Hindlimb muscle (tissue), 1 donor: ENCODE data around the gene ARHGAP29. TPM values are rescaled to one million over a fixed set of nuclear protein-coding genes. Genes with fewer than 3 reads are reported as not detected.

Source experiments
- DNase-seq: peaks from one replicate; pipeline ENCODE4 v3.0.0-alpha.2; 2013
- polyA plus RNA-seq: library from polyadenylated mRNA; unstranded; fragments of 120-200 nt; gene quantifications from one replicate; pipeline ENCODE4 v1.2.1, GENCODE V29; 2013; ENCODE audit not compliant: insufficient read length

Gene ARHGAP29
- polyA plus RNA-seq, 1 donor, result 36.1 TPM

DNA sequence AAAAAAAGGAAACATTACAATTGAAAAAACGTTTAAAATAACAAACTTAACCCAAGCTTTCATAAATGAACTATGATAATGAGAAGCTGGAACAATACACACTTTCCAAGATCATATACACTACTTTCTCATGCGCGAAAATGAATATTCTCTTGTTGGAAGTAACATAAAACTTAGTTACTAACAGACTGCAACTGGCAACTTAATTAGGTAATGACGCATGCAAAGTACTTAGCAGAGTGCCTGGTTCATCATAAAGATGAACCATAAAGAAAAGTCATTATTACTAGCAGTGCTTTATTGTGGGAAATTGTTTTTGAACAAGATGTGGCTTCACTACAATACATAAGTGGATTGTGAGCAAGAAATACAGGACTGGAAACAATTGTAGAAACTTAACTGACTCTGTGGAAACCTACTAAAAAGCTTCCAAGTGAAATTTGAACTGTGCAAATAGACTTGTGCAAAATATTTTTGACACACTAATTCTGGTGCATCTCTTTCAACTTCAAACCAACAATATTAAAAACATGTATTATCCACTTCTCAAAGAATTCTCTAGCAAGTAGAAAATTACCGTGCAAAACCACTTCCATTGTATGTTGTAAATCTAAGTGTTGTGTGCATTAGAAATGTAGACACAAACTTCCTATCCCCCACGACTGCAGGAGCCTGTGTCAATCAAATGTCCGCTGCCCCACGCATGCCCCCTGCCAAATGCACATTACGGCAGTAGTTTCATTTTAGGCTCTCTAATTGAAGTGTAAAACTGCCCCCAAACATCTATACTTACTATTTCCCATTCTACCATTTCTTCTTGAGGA, 2.0 kb downstream of the ARHGAP29 start:
- peak; percentile 27 for DNase-seq

DNA sequence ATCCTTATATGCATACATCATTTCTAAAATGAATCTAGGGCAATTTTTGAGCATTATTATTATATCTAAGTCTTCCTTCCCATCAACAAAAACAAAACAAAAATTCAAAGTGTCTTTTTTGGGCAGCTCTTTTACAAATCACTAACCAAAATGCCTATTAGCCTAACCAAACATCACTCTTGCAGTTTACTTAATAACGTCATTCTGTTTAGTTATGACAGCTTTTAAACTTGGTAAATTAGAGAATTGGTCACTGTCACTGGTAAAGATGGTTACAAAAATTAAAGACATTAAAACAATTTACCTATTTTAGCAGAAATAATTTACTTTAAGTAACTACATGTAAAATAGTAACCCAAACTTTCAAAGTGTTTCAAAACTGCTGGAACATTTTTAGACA, 2.8 kb downstream of the ARHGAP29 start:
- DNase-seq, result no peak

DNA sequence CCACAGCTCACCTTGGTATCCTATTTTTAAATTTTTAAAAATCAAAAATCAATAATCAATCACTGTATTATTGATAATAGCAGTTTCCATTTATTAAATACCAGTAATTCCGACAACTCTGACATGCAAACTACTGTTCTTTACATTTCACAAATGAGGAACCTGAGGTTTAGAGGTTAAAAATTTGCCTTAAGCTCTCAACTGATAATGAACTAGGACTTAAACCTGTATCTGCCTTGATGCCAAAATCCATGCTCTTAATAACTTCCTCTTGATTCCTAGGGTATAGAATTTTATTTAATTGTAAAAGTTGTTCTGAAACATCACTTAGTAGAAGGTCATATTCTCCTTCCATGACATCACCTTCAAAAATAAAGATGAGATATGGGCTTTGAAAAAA, 5.6 kb downstream of the ARHGAP29 start:
- no peak for DNase-seq

DNA sequence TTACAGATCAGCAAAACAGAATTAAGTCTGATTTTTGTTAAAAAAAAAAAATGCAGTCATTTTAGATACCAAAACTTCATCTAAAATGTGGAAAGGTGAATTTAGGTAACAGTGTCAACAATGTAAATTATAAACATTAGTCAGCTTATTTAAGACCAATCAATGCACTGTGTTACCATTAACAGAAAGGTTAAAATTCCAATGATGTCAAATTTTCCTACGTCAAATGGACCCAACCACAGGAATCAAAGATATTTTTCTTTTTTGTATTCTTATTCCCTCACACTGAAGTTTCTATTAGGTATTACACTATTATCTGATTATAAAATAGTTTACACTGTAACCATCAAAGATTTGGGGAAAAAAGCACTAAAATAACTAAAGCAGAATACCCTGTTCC, 6.5 kb downstream of the ARHGAP29 start:
- no peak for DNase-seq

DNA sequence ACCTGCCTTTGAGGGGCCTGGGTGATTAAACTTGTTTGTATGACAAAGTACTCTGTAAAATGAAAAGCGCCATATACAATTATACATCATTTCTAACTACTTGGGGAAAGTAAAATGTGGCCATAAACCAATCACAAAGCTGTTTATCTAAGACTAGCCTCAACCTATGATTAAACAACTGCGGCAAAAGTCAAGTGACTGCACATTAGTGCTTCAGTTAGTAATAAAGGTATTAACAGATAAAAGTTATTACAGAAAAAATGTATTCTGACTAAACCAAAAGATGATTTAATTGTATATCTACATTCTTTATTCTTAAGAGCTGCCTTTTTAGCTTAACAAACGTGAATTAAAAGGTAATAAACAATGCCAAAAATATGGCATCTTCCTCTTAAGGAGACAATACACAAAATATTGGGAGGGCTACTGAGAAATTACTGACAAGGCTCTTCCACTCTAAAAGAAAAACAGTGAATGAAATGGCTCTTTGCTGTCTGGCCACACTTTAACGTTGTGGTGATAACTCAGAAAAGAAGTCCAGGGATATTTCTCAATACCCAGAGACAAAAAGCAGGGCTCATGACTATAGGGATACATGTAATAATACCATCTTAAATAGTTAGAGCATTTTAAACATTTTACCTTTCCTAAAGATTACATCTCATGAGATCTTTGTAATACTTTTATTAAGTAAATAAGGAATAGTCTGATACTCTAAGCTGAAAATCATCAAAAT, 8.6 kb downstream of the ARHGAP29 start:
- DNase-seq, result no peak

DNA sequence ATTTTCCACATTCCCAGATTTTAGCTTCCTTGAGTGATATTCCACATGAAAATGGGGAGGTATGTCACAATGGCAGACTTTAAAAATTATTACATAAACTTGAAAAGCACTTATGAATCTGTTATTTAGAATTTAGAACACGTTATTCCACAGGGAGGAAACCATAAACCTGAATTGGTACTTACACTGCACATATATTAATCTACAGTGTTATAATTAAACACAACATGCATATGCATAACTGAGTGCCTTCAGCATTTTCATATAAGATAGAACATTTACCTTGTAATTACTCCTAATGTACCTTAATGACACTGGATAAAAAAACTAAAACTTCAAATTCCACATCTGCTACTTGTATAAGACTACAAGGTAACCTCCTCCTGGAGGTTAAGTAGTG, 9.8 kb downstream of the ARHGAP29 start:
- no peak for DNase-seq

DNA sequence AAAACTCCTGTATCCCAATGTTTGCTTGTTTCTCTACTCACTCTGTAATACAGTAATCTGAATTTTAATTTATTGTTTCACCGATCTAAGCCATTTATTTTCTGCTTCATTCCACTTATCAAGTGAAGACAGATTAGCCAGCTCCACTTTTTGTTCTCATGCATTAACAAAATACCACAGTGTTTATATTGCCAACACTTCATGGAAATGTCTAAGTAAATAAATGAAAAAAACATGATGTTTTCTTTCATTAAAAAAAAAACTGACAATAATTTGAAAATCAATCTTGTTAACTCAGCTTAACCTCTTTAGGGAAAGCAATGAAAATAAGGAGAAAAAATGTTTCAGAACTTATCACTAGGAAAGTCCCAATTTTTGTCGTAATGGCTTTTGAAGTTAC, 11.5 kb downstream of the ARHGAP29 start:
- no peak for DNase-seq

DNA sequence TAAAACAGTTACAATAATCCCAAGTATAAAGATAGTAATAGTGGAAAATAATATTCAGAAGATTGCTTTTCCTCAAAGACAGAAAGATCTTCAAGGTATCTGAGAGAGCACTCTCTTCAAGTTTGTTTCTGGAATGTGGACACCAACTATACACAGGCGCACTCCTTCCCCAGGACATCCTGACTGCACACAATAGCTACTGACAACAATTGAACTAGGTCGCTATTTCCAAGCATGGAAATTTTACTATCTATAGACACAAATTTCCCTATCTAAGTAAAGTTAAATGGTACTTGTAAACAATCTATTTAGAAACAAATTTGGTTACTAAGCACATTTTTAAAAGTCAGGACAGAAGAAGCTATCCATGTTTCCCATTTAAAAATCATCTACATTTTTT, 19.1 kb downstream of the ARHGAP29 start:
- DNase-seq, result no peak

DNA sequence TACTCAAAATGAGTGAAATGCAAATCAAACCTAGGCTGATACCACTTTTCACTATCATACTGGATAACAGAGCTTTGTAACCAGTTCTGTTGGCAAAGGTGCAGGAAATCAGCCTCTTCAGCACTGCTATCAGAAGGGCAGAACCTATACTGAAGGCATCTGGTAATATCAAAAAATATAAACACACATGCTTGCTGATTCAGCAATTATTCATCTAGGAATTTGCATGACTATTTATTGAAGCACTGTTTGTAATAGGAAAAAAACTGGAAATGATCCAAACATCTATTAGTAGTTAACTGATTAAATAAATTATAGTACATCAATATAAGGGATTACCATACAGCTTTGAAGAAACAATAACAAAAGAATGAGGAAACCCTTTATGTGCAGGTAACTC, 21.4 kb downstream of the ARHGAP29 start:
- no peak for DNase-seq

DNA sequence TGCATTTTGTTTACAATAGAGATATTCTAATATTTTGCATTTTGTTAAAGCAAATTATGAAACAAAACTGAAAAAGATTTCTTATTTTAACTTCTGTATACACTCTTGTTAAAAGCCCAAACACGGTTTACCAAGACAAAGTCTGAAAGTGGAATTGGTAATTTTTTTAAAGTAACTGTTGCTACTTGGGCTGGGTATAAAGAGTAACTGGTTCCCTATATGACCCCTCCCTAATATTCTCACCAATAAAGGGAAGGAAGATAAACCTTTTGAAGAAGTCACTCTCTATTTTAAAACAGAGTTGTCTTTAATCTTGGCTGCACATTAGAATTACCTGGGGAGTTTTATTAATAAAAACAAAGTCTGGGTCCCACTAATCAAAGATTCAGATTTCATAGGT, 27.4 kb downstream of the ARHGAP29 start:
- DNase-seq, result no peak

DNA sequence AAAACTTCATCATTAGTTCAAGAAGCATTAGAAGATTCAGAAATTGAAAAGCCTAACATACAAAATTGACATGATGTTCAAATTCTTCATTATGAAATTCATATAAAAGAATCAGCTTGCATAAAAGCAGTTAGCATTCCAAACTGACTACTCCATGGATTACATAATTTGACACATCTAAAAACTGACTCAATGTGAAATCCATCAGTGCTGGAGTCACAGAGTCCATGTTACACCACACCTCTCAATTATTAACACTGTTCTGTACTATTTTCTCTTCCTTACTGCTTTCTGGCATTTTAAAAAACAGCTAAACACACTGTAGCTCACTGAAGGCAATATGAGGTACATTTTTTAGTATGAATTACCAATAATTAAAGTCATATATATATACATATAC, 28.0 kb downstream of the ARHGAP29 start:
- DNase-seq, result no peak

DNA sequence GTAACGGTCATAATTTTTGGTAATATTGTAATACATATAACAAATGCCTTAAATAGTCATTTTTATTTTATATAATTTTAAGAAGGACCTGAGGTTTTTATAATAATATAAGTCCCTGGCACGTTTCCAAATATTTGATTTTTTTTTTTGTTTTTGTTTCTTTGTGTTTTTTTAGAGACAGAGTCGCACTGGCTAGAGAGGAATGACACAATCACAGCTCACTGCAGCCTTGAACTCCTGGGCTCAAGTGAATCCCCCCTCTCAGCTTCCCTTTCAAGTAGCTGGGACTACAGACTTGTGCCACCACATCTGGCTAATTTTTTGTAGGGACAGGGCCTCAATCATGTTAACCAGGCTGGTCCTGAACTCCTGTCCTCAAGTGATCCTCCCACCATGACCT, 29.7 kb downstream of the ARHGAP29 start:
- no peak for DNase-seq

DNA sequence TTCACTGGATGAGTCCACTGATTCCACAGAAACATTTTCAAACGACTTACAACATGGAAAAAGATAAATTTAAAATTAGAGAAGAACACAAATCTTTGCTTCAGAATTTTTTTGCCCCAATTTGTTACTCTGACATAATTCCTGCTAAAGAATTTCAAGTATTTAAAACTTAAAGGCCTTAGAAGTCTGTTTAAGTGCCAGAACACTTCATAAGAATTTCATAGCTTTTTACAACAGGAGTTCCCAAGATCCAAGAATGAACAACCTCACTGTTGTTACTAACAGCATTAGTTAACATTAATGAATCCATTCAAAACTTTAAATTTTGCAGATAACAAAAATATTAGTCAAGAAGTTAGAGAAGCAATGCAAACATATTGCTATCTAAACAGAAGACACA, 31.7 kb downstream of the ARHGAP29 start:
- no peak for DNase-seq

DNA sequence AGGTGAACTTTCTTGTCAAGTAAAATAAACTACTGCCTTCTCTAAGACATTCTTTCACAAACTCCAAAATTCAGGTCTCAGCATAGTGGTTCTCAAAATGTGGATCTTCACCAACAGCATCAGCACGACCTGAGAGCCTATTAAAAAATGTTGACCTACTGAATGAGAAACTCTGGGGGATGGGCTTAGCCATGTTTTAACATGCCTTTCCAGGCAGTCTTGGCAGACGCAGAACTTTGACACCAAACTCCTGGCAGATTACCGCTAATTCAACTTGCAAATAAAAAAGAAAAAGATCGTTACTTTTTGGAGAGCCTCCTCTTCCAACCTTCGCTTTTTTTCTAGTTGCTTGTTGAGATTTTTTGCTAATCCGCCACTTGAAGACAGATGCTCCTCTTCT, 35.1 kb downstream of the ARHGAP29 start:
- no peak for DNase-seq

DNA sequence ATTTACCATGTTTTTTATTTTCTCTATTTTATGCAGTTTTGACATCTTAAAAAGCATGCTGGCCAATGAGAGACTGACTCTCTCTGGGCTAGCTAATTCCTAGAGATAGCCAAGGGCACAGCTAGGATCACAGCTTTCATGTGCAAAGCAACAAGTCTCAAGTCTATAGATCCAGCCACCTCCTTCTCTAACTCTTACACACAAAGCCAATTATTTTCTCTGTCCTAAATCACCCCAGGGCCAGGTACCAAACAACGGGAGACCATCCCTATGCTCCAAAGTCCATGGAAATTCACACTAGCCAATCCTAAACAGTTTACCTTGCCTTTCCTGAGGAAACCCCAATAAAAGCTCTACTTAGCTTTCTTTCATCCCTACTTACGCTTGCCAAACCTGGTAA, 38.0 kb downstream of the ARHGAP29 start:
- DNase-seq, result no peak

DNA sequence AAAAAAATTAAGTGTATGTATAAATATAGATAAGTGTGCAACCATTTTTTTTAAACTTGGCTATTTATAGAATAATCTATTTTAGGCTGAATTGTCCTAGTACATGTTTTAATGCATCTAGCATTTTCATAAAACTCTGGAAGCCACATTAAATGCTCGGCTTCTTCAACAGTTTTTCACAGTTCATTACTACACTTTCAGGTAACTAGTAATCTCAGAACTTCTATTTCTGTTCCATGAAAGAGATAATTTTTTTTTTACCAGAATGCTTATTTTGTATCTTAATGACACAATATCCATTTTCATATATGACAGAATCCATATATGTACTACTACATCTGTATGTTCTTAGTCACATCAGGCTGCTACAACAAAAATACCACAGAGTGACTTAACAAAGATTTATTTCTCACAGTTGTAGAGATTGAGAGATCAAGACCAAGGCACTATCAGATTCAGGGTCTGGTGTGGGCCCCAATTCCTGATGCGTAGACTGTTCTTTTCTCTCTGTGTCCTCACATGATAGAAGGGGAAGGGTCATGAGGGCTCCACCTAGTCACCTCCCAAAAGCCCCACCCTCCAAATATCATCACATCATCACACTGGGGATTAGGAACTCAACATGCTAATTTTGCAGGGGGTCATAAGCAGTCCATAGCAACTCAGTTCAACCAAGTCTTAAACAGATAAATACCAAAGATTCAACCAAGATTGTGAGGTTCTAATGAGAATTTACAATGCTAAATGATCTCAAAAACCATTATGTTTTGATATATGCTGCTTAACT, 43.1 kb downstream of the ARHGAP29 start:
- no peak for DNase-seq

DNA sequence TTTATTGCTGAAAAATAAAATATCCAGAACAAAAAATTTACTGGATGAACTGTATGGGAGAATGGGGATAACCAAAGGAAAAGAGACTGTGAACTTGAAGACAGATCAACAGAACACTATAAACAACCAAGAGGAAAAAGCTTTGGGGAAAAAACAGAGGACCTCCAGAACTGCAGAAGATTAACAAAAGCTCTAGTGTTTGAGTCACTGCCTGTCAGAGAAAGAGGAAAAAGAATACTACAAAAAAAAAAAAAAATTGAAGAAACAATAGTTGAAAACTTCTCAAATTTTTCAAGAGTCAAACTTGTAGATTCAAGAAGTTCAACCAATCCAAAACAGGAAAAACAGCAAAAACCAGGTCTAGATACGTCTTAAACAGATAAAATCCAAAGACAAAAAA, 44.3 kb downstream of the ARHGAP29 start:
- no peak for DNase-seq

DNA sequence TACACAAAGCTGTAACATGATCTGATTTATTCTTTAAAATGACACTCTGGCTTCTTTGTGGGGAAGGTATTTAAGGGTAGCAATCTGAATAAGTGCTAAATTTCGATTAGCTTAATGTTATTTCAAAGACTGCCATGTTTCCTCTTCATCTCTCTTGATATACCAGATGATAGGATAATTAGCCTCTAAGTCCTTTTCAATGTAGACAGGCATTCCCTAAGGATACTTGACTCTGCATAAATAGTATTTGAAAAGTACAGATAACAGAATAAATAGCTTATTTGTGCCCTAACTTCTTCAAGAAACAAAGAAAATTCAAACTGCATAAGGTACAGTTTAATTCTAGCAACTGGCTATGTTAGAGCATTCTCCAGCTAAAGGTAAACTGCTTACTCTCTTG, 46.2 kb downstream of the ARHGAP29 start:
- no peak for DNase-seq

DNA sequence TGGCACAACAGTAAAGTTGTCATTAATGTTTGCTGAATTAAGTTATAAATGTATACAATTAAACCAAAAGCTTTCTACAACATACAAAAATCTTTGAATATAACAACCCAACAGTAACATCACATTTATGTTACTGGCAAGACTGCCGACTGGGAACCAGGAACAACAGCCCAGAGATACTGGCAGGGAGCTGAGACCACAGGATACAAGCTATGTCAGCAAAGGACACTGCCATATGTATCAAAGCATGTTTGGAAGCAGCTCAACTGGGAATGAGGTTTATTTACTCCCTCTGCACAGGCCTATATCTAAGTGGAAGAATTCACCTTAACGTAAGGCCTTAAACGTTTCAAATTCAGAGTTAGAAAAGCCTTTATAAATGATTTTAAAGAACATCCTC, 50.4 kb downstream of the ARHGAP29 start:
- no peak for DNase-seq

DNA sequence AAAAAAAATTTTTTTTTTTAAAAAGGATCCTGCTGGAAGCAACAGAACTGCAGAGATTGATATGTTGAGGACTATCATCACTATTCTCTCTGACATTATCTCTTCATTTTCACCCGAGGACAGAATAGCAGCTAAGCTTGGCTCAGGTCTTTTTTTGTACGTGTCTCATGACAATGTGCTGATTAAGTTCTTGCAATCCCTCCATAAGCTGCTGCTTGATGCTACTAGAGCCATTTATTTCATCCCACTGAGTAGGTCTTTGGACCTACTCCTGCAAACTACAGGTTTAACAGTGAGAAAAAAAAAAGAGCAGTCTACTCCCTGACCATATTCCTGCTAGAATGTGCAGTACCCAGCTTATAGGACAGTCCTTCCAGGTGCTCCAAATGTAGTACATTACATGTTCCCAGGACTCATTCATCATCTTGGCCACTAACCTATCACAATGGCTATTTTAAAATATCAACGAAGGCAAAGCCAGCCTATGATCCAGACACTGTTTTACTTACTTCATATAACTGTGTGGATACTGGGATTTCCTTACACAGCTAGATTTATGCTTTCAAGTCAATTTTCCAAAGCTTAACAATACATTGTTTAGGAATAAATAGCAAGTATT, 54.1 kb downstream of the ARHGAP29 start:
- DNase-seq, result no peak

DNA sequence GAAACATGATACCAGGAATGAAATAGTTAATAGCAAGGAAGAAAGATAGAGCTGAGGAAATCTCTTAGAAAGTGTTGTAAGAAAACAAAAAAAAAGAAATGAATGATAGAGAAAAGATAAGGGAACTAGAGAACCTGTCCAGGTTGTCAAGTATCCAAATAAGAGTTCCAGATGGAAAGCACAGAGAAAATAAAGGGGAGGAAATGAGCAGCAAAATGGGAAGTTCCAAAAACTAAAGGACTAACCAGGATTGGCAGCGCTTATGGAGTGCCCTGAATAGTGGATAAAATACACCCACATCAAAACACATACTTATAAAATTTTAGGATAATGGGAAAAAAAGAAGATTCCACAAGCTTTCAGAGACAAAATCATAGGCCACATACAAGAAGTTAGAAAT, 55.2 kb downstream of the ARHGAP29 start:
- no peak for DNase-seq

DNA sequence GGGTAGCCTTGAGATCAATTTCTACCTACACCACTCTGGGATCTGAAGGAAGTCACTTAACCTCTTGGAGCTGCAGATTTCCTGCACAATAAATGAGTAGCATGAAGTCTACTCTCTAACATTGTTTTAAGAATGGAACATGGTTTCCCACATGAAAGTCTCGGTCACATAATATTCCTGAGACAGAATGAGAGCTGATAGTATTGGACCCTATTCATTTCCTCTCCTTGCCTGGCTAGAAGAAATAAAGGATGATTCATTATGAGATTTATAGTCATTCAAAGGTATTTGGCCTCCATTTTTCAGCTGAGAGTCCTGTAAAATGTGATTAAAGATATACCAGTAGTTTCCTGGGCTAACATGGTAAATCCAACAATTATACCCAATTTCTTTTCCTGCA, 56.7 kb downstream of the ARHGAP29 start:
- no peak for DNase-seq

DNA sequence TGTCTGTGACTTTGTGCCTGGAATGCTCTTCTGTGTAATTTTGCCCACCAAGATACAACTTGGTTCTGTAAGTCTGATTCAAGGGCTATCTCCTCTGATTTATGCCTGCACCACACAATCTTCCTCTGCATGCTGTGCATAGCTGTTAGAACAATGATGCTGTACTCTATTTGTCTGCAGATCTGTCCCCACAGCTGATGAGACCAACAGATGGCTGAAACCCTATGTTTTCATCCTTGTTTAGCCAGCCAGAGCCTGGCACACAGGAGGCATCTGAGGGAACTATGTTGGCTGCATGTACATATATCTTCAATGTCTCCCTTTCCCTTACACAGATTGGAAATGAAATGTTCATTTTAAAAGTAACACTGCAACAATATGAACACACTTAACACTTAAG, 58.5 kb downstream of the ARHGAP29 start:
- DNase-seq, result no peak
